HepG2 (cell line): Measurements from ENCODE around the gene NRSN2. TPM values are rescaled to one million over a fixed set of nuclear protein-coding genes. Genes with fewer than 3 reads are reported as not detected.
A peak's percentile ranks its signal among the peaks of the same experiment; 100 is the strongest.

Experiments
- AGO1 ChIP-seq: fragments of 200-400 bp; formaldehyde crosslinking; IDR thresholded peaks from 2 replicates; pipeline ENCODE4 v1.6.1; 2017; ENCODE audit warnings: mild to moderate bottlenecking, low read depth, low read length, moderate library complexity; ENCODE audit not compliant: poor library complexity, severe bottlenecking
- ETV6 ChIP-seq: sonication (generic); formaldehyde crosslinking; conservative IDR thresholded peaks from 2 replicates; pipeline ENCODE4 v1.4.0; 2020; ENCODE audit warnings: missing genetic modification reagents
- FOSL1 ChIP-seq: sonication (generic); formaldehyde crosslinking; IDR thresholded peaks from 2 replicates; pipeline ENCODE4 v1.9.0; 2021; ENCODE audit warnings: missing genetic modification reagents, borderline replicate concordance
- GATAD2A ChIP-seq: IDR thresholded peaks from 2 replicates; pipeline ENCODE4 v1.6.1; 2016
- KDM1A ChIP-seq: IDR thresholded peaks from 2 replicates; pipeline ENCODE4 v1.6.1; 2016; ENCODE audit warnings: missing compliant biosample characterization
- NFKB2 ChIP-seq: sonication (generic); formaldehyde crosslinking; IDR thresholded peaks from 2 replicates; pipeline ENCODE4 v1.4.0; 2020; ENCODE audit warnings: missing genetic modification reagents, borderline replicate concordance
- SMYD3 ChIP-seq: sonication (generic); formaldehyde crosslinking; IDR thresholded peaks from 2 replicates; pipeline ENCODE4 v1.8.1; 2023; ENCODE audit warnings: mild to moderate bottlenecking, missing genetic modification reagents
- TSC22D2 ChIP-seq: sonication (generic); formaldehyde crosslinking; IDR thresholded peaks from 2 replicates; pipeline ENCODE4 v1.5.1; 2020; ENCODE audit warnings: missing genetic modification reagents, mild to moderate bottlenecking, borderline replicate concordance
- ZBTB3 ChIP-seq: sonication (generic); formaldehyde crosslinking; IDR thresholded peaks from 2 replicates; pipeline ENCODE4 v1.4.0; 2020; ENCODE audit warnings: low read depth, mild to moderate bottlenecking, moderate library complexity, missing genetic modification reagents, borderline replicate concordance
- ZFP37 ChIP-seq: sonication (generic); formaldehyde crosslinking; IDR thresholded peaks from 2 replicates; pipeline ENCODE4 v1.4.0; 2020; ENCODE audit warnings: missing genetic modification reagents, borderline replicate concordance
- ZNF430 ChIP-seq: sonication (generic); formaldehyde crosslinking; IDR thresholded peaks from 2 replicates; pipeline ENCODE4 v1.9.0; 2021; ENCODE audit warnings: mild to moderate bottlenecking, missing genetic modification reagents
- ZNF563 ChIP-seq: sonication (generic); formaldehyde crosslinking; IDR thresholded peaks from 2 replicates; pipeline ENCODE4 v1.8.0; 2022; ENCODE audit warnings: mild to moderate bottlenecking, moderate library complexity, missing genetic modification reagents
- ZNF589 ChIP-seq: sonication (generic); formaldehyde crosslinking; conservative IDR thresholded peaks from 2 replicates; pipeline ENCODE4 v1.8.0; 2022; ENCODE audit warnings: mild to moderate bottlenecking, moderate library complexity, missing genetic modification reagents
- ZNF598 ChIP-seq: sonication (generic); formaldehyde crosslinking; IDR thresholded peaks from 2 replicates; pipeline ENCODE4 v1.5.1; 2020; ENCODE audit warnings: mild to moderate bottlenecking, missing genetic modification reagents, borderline replicate concordance
- ZNF607 ChIP-seq: sonication (generic); formaldehyde crosslinking; IDR thresholded peaks from 2 replicates; pipeline ENCODE4 v1.5.1; 2020; ENCODE audit warnings: missing genetic modification reagents, mild to moderate bottlenecking, borderline replicate concordance
- polyA plus RNA-seq, 8 experiments: library from polyadenylated mRNA; depleted of rRNA in 3 of 8; stranded (reverse) in 7 of 8; unstranded in 1 of 8; fragments of >200 nt; fragmentation: Illumina TruSeq in 4 of 8; extraction: Trizol in 4 of 8; gene quantifications; 2 replicates each; pipeline versions ENCODE4 v1.2.1 to v1.2.3, GENCODE V29; 2011 to 2016; ENCODE audit warnings: low read depth in 4 of 8, missing spikeins in 1 of 8, mixed read lengths in 1 of 8; ENCODE audit not compliant: insufficient read depth in 1 of 8
- total RNA-seq, 5 experiments: library from RNA; depleted of rRNA; stranded (reverse); fragments of >200 nt; fragmentation: Illumina TruSeq; extraction: Trizol; gene quantifications; 2 replicates each; pipeline ENCODE4 v1.2.3, GENCODE V29; 2016; ENCODE audit warnings: low read depth in 1 of 5
- TF ChIP-seq, protein P1 (sequence below): sonication (generic); formaldehyde crosslinking; IDR thresholded peaks from 2 replicates; pipeline ENCODE4 v1.5.0; 2020; ENCODE audit warnings: missing genetic modification reagents
- TF ChIP-seq, protein P2 (sequence below): sonication (generic); formaldehyde crosslinking; IDR thresholded peaks from 2 replicates; pipeline ENCODE4 v1.4.0; 2020; ENCODE audit warnings: missing genetic modification reagents
- TF ChIP-seq, protein P3 (sequence below): sonication (generic); formaldehyde crosslinking; IDR thresholded peaks from 2 replicates; pipeline ENCODE4 v1.5.0; 2020; ENCODE audit warnings: mild to moderate bottlenecking, missing genetic modification reagents
- TF ChIP-seq, protein P4 (sequence below): sonication (generic); formaldehyde crosslinking; IDR thresholded peaks from 2 replicates; pipeline ENCODE4 v1.8.0; 2022; ENCODE audit warnings: missing genetic modification reagents, mild to moderate bottlenecking, moderate library complexity, borderline replicate concordance

The NRSN2 gene
- total and polyA plus RNA-seq, 2 of the 13 experiments (the other 11 are each of a cell fraction or from before 2014, with no cell fraction given): 32.3 to 49.4 TPM

DNA sequence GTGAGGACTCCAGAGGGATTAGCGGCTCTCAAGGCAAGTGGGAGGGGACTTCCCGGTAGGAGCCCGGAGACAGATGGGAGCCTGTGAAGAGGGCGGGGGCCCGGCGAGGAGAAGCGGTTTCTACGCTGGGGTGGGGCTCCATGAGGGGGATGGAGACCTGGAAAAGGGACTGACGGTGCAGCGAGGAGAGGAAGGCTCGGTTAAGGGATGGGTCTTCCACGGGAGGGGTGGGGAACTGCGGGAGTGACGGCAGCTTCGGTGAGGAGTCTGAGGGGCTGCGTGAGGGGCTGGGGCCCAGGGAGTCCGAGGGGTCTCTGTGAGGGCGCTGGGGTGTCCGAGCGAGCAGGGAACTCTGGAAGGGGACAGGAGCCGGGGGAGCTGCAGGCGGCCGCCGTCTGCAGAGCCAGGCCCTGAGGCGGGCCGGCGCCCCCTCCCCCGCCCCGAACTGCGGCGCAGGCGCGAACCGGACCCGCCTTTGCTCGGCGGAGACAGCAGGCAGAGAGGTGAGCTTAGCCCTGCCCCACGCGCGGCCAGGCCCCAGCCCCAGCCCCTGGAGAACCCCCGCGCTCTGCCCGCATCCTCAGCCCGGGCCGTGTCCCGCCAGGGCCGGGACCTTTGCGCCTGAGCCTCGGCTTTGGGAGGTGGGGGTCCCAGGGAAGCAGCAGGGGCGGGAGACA is at the start of gene NRSN2 (continued):
- TF ChIP-seq ZNF598: no peak
- TF ChIP-seq, protein P1, sequence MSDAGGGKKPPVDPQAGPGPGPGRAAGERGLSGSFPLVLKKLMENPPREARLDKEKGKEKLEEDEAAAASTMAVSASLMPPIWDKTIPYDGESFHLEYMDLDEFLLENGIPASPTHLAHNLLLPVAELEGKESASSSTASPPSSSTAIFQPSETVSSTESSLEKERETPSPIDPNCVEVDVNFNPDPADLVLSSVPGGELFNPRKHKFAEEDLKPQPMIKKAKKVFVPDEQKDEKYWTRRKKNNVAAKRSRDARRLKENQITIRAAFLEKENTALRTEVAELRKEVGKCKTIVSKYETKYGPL: 0 out of 2 replicates have a peak, but pooled peaks have one; percentile 36
- TF ChIP-seq, protein P2, sequence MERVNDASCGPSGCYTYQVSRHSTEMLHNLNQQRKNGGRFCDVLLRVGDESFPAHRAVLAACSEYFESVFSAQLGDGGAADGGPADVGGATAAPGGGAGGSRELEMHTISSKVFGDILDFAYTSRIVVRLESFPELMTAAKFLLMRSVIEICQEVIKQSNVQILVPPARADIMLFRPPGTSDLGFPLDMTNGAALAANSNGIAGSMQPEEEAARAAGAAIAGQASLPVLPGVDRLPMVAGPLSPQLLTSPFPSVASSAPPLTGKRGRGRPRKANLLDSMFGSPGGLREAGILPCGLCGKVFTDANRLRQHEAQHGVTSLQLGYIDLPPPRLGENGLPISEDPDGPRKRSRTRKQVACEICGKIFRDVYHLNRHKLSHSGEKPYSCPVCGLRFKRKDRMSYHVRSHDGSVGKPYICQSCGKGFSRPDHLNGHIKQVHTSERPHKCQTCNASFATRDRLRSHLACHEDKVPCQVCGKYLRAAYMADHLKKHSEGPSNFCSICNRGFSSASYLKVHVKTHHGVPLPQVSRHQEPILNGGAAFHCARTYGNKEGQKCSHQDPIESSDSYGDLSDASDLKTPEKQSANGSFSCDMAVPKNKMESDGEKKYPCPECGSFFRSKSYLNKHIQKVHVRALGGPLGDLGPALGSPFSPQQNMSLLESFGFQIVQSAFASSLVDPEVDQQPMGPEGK (CRISPR knock-in tag): peak; percentile 92
- TF ChIP-seq ZFP37: peak; percentile 73; the same call in 1 of the 2 replicates
- TF ChIP-seq, protein P3, sequence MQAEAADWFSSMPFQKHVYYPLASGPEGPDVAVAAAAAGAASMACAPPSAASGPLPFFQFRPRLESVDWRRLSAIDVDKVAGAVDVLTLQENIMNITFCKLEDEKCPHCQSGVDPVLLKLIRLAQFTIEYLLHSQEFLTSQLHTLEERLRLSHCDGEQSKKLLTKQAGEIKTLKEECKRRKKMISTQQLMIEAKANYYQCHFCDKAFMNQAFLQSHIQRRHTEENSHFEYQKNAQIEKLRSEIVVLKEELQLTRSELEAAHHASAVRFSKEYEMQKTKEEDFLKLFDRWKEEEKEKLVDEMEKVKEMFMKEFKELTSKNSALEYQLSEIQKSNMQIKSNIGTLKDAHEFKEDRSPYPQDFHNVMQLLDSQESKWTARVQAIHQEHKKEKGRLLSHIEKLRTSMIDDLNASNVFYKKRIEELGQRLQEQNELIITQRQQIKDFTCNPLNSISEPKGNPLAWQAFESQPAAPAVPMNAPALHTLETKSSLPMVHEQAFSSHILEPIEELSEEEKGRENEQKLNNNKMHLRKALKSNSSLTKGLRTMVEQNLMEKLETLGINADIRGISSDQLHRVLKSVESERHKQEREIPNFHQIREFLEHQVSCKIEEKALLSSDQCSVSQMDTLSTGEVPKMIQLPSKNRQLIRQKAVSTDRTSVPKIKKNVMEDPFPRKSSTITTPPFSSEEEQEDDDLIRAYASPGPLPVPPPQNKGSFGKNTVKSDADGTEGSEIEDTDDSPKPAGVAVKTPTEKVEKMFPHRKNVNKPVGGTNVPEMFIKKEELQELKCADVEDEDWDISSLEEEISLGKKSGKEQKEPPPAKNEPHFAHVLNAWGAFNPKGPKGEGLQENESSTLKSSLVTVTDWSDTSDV (CRISPR knock-in tag): peak; percentile 95
- TF ChIP-seq ETV6 (CRISPR knock-in tag): peak; percentile 79; the same call in 1 of the 2 replicates
- 0 out of 2 replicates have a peak, but pooled peaks have one; percentile 17 for TF ChIP-seq ZNF607
- peak; percentile 96 for TF ChIP-seq ZNF589 (CRISPR knock-in tag)
- TF ChIP-seq GATAD2A: peak; percentile 55; the same call in 1 of the 2 replicates
- 0 out of 2 replicates have a peak, but pooled peaks have one; percentile 26 for TF ChIP-seq ZBTB3 (CRISPR knock-in tag)
- no peak for TF ChIP-seq KDM1A (CRISPR knock-in tag)
- peak; percentile 75; the same call in 1 of the 2 replicates for TF ChIP-seq TSC22D2 (CRISPR knock-in tag)
- TF ChIP-seq, protein P4, sequence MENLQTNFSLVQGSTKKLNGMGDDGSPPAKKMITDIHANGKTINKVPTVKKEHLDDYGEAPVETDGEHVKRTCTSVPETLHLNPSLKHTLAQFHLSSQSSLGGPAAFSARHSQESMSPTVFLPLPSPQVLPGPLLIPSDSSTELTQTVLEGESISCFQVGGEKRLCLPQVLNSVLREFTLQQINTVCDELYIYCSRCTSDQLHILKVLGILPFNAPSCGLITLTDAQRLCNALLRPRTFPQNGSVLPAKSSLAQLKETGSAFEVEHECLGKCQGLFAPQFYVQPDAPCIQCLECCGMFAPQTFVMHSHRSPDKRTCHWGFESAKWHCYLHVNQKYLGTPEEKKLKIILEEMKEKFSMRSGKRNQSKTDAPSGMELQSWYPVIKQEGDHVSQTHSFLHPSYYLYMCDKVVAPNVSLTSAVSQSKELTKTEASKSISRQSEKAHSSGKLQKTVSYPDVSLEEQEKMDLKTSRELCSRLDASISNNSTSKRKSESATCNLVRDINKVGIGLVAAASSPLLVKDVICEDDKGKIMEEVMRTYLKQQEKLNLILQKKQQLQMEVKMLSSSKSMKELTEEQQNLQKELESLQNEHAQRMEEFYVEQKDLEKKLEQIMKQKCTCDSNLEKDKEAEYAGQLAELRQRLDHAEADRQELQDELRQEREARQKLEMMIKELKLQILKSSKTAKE (CRISPR knock-in tag): 0 out of 2 replicates have a peak, but pooled peaks have one; percentile 4
- TF ChIP-seq FOSL1 (CRISPR knock-in tag): 0 out of 2 replicates have a peak, but pooled peaks have one; percentile 26
- TF ChIP-seq ZNF430 (CRISPR knock-in tag): peak; percentile 71; the same call in 1 of the 2 replicates
- TF ChIP-seq NFKB2: peak; percentile 86
- 0 out of 2 replicates have a peak, but pooled peaks have one; percentile 38 for TF ChIP-seq SMYD3 (CRISPR knock-in tag)
- peak; percentile 40 for TF ChIP-seq AGO1
- peak; percentile 62 for TF ChIP-seq ZNF563
